Neural progenitor cell (in vitro differentiated cells): ENCODE data around the gene GPR132. TPM values are rescaled to one million over a fixed set of nuclear protein-coding genes. Genes with fewer than 3 reads are reported as not detected.

Experiments used
- DNase-seq: peaks from one replicate; pipeline ENCODE4 v3.0.0-alpha.2; 2016; ENCODE audit warnings: low spot score
- H2AFZ ChIP-seq: fragments of 200-600 bp; sonication (generic); replicated peaks from 2 replicates; pipeline ENCODE4 v1.6.1; 2016; ENCODE audit warnings: antibody characterized with exemption
- H3F3A ChIP-seq: fragments of 200-600 bp; sonication (generic); 2 replicates; pipeline ENCODE4 v1.6.1; 2016; ENCODE audit warnings: antibody characterized with exemption, low read depth
- H3K27ac ChIP-seq: fragments of 200-600 bp; sonication (generic); 2 replicates; pipeline ENCODE4 v1.5.1; 2016; ENCODE audit warnings: mild to moderate bottlenecking
- H3K27me3 ChIP-seq: fragments of 200-600 bp; sonication (generic); 2 replicates; pipeline ENCODE4 v1.6.1; 2016; ENCODE audit warnings: mild to moderate bottlenecking, moderate library complexity
- H3K36me3 ChIP-seq: fragments of 200-600 bp; sonication (generic); 2 replicates; pipeline ENCODE4 v1.5.1; 2016
- H3K4me1 ChIP-seq: fragments of 200-600 bp; sonication (generic); 2 replicates; pipeline ENCODE4 v1.6.1; 2016; ENCODE audit warnings: mixed run types
- H3K4me2 ChIP-seq: fragments of 200-600 bp; sonication (generic); 2 replicates; pipeline ENCODE4 v1.6.1; 2016
- H3K4me3 ChIP-seq: fragments of 200-600 bp; sonication (generic); 2 replicates; pipeline ENCODE4 v1.5.1; 2016
- H3K79me2 ChIP-seq: fragments of 200-600 bp; sonication (generic); 2 replicates; pipeline ENCODE4 v1.6.1; 2016; ENCODE audit warnings: low read depth
- H3K9ac ChIP-seq: fragments of 200-600 bp; sonication (generic); 2 replicates; pipeline ENCODE4 v1.6.1; 2016
- H3K9me3 ChIP-seq: fragments of 200-600 bp; sonication (generic); 2 replicates; pipeline ENCODE4 v1.5.1; 2016; ENCODE audit warnings: low read depth
- H4K20me1 ChIP-seq: fragments of 200-600 bp; sonication (generic); 2 replicates; pipeline ENCODE4 v1.6.1; 2016; ENCODE audit warnings: low read depth
- H3K27ac Mint-ChIP-seq: 3 replicates; pipeline ENCODE4 v1.8.0; 2021; ENCODE audit warnings: mixed read lengths
- H3K27me3 Mint-ChIP-seq: 2 replicates; pipeline ENCODE4 v1.8.0; 2022; ENCODE audit warnings: low read depth, mild to moderate bottlenecking, inconsistent platforms, moderate library complexity, mixed read lengths; ENCODE audit not compliant: insufficient read depth
- H3K36me3 Mint-ChIP-seq: 3 replicates; pipeline ENCODE4 v1.8.0; 2021; ENCODE audit warnings: mixed read lengths
- H3K4me1 Mint-ChIP-seq: 3 replicates; pipeline ENCODE4 v1.8.0; 2021; ENCODE audit warnings: mixed read lengths
- H3K4me3 Mint-ChIP-seq: 3 replicates; pipeline ENCODE4 v1.8.0; 2021; ENCODE audit warnings: mild to moderate bottlenecking, moderate library complexity, mixed read lengths
- H3K9me3 Mint-ChIP-seq: 3 replicates; pipeline ENCODE4 v1.8.0; 2020; ENCODE audit warnings: mixed read lengths
- CTCF ChIP-seq: fragments of 200-600 bp; sonication (generic); IDR thresholded peaks from 2 replicates; pipeline ENCODE4 v1.5.1; 2017; ENCODE audit warnings: antibody characterized with exemption, mild to moderate bottlenecking
- EZH2 ChIP-seq: fragments of 200-600 bp; sonication (generic); IDR thresholded peaks from 2 replicates; pipeline ENCODE4 v1.6.1; 2017; ENCODE audit warnings: antibody characterized with exemption, mild to moderate bottlenecking, moderate library complexity
- EZH2phosphoT487 ChIP-seq: fragments of 200-600 bp; sonication (generic); IDR thresholded peaks from 2 replicates; pipeline ENCODE4 v1.6.1; 2017; ENCODE audit warnings: antibody characterized with exemption
- total RNA-seq: library from RNA; depleted of rRNA; stranded (reverse); fragments of >200 nt; gene quantifications from 2 replicates; pipeline ENCODE4 v1.2.3, GENCODE V29; 2015; ENCODE audit warnings: low replicate concordance

GPR132 gene
- total RNA-seq, 1 donor from 2014 or later, result 0.51 TPM

GRCh38 chr14:105014032-105014431 is 51.2 kb downstream of the GPR132 start:
- Mint-ChIP-seq H3K27ac (no peak overlapping the region), H3K4me1 (peaks cover 57% of the 10 kb centered on the region)
- peaks cover 100% of the 10 kb centered on the region for H4K20me1 ChIP-seq

GRCh38 chr14:105013150-105013785 is 52.0 kb downstream of the GPR132 start:
- H3K27me3 Mint-ChIP-seq, result peaks cover 5% of the 10 kb centered on the region
- no peak overlapping the region for H2AFZ ChIP-seq
- H3K36me3 ChIP-seq, result no peaks in the 10 kb centered on the region
- no peaks in the 10 kb centered on the region for H3K9me3 ChIP-seq
- peaks cover 100% of the 10 kb centered on the region for H4K20me1 ChIP-seq
- H3K79me2 ChIP-seq, result peaks cover 100% of the 10 kb centered on the region
- peaks cover 27% of the 10 kb centered on the region for H3K4me1 ChIP-seq
- no peak overlapping the region for H3K9ac ChIP-seq
- H3K27me3 ChIP-seq, result no peaks in the 10 kb centered on the region
- peak overlapping the region; percentile 69 for H3K27ac Mint-ChIP-seq
- H3K4me1 Mint-ChIP-seq, result peaks cover 53% of the 10 kb centered on the region
- H3F3A ChIP-seq, result peaks cover 45% of the 10 kb centered on the region
- no peak overlapping the region for H3K4me3 Mint-ChIP-seq
- H3K36me3 Mint-ChIP-seq, result peaks cover 18% of the 10 kb centered on the region
- no peak for TF ChIP-seq EZH2
- no peak for TF ChIP-seq EZH2phosphoT487
- TF ChIP-seq CTCF, result no peak
- no peak for DNase-seq
- no peaks in the 10 kb centered on the region for H3K9me3 Mint-ChIP-seq
- no peak overlapping the region for H3K27ac ChIP-seq
- H3K4me3 ChIP-seq, result no peak overlapping the region
- no peak overlapping the region for H3K4me2 ChIP-seq

More at GRCh38 chr14:105014032-105014431, 51.2 kb downstream of the GPR132 start:
- no peak overlapping the region for H3K27ac ChIP-seq
- no peak overlapping the region for H3K4me2 ChIP-seq
- no peak for TF ChIP-seq CTCF
- TF ChIP-seq EZH2phosphoT487, result no peak
- TF ChIP-seq EZH2, result no peak
- peaks cover 5% of the 10 kb centered on the region for H3K27me3 Mint-ChIP-seq
- peaks cover 100% of the 10 kb centered on the region for H3K79me2 ChIP-seq
- DNase-seq, result no peak
- H3K9me3 Mint-ChIP-seq, result no peaks in the 10 kb centered on the region
- H3K36me3 Mint-ChIP-seq, result peaks cover 19% of the 10 kb centered on the region
- peaks cover 35% of the 10 kb centered on the region for H3K4me1 ChIP-seq
- no peaks in the 10 kb centered on the region for H3K27me3 ChIP-seq
- H3K9me3 ChIP-seq, result no peaks in the 10 kb centered on the region
- no peak overlapping the region for H3K4me3 ChIP-seq
- H3K4me3 Mint-ChIP-seq, result no peak overlapping the region
- H3K9ac ChIP-seq, result no peak overlapping the region
- no peak overlapping the region for H2AFZ ChIP-seq
- no peaks in the 10 kb centered on the region for H3K36me3 ChIP-seq
- peaks cover 47% of the 10 kb centered on the region for H3F3A ChIP-seq

GRCh38 chr14:105012171-105012985 is 52.9 kb downstream of the GPR132 start:
- Histone ChIP-seq H3K79me2 (peaks cover 93% of the 10 kb centered on the region), H3K36me3 (no peaks in the 10 kb centered on the region), H3K9me3 (no peaks in the 10 kb centered on the region), H3K27me3 (no peaks in the 10 kb centered on the region), H2AFZ (no peak overlapping the region), H3K9ac (no peak overlapping the region), H3K4me1 (peaks cover 20% of the 10 kb centered on the region), H3K4me3 (no peak overlapping the region), H3K4me2 (no peak overlapping the region), H3F3A (peaks cover 37% of the 10 kb centered on the region), H3K27ac (no peak overlapping the region), H4K20me1 (peaks cover 99% of the 10 kb centered on the region)
- H3K4me1 Mint-ChIP-seq, result peaks cover 46% of the 10 kb centered on the region
- H3K4me3 Mint-ChIP-seq, result no peak overlapping the region
- TF ChIP-seq EZH2phosphoT487 (no peak), CTCF (peak; percentile 27)
- peaks cover 17% of the 10 kb centered on the region for H3K36me3 Mint-ChIP-seq
- H3K9me3 Mint-ChIP-seq, result no peaks in the 10 kb centered on the region
- no peak overlapping the region for H3K27ac Mint-ChIP-seq
- DNase-seq, result no peak
- H3K27me3 Mint-ChIP-seq, result peaks cover 5% of the 10 kb centered on the region
